Suprapubic skin (tissue), 4 donors: Measurements from ENCODE around the gene TCF7.

Source experiments
- CTCF ChIP-seq, 2 donors: fragments of 200-600 bp in 1 of 2; fragments of 450-650 bp in 1 of 2; sonication (generic) in 1 of 2; IDR thresholded peaks; one replicate each; pipeline ENCODE4 v1.5.1; 2016 to 2019; ENCODE audit warnings: antibody characterized with exemption in 2 of 2, mild to moderate bottlenecking in 1 of 2, moderate library complexity in 1 of 2
- EP300 ChIP-seq: sonication (generic); formaldehyde crosslinking; IDR thresholded peaks from one replicate; pipeline ENCODE4 v1.6.1; 2017; ENCODE audit warnings: antibody characterized with exemption
- POLR2A ChIP-seq, 2 donors: fragments of 450-650 bp; IDR thresholded peaks; one replicate each; pipeline ENCODE4 v1.6.1; 2017; ENCODE audit warnings: antibody characterized with exemption in 2 of 2, mild to moderate bottlenecking in 2 of 2, moderate library complexity in 2 of 2
- POLR2AphosphoS5 ChIP-seq, 3 donors: sonication (generic); formaldehyde crosslinking; IDR thresholded peaks; one replicate each; pipeline ENCODE4 v1.6.1; 2017; ENCODE audit warnings: antibody characterized with exemption in 3 of 3

GRCh38 chr5:134095887-134096589 is 18.4 kb upstream of the TCF7 start:
- TF ChIP-seq CTCF (IDR thresholded peaks at IDR 0.05) (no peak), POLR2AphosphoS5 (IDR thresholded peaks at IDR 0.05) (no peak), POLR2A (IDR thresholded peaks at IDR 0.05) (no peak), EP300 (no peak)
